ENCODE results near the gene LPIN3.
A peak's percentile ranks its signal among the peaks of the same experiment; 100 is the strongest.

Gene LPIN3

GRCh38 chr20:41408986-41409385, 68.4 kb downstream of the LPIN3 start:
- TF ChIP-seq MYC (IDR thresholded peaks at IDR 0.05; ENCODE audit: low read depth, low read length), result no peak
- TF ChIP-seq MAX (IDR thresholded peaks at IDR 0.05; ENCODE audit: low read depth, low read length), result peak; percentile 5; the same call in 1 of the 2 replicates
- no peak overlapping the region for H3K4me3 ChIP-seq (ENCODE audit: low read depth, low read length)
- peak; percentile 82 for DNase-seq (ENCODE audit: low read depth)

Data from NB4 (cell line).